Bone marrow (tissue), 2 donors: ENCODE results near the gene PCDHAC1.
"Not testable (repeated sequence)": the region's sequence is repeated elsewhere in the genome, so short reads cannot be mapped to it uniquely, and the experiment has no call there.

Experiments used
- DNase-seq, 2 donors: peaks; one replicate each; lab custom pipeline; 2025; lab: John Stamatoyannopoulos, UW

PCDHAC1 gene

GRCh38 chr5:140925806-140926442, at the start of gene PCDHAC1:
PCDHAC1 (plus strand) TSS chr5:140926299; CDS start chr5:140926893, 594 bp downstream.
- DNase-seq: no peak

GRCh38 chr5:140876541-140877261, 49.4 kb upstream of the PCDHAC1 start:
- DNase-seq: not testable (repeated sequence)

DNA sequence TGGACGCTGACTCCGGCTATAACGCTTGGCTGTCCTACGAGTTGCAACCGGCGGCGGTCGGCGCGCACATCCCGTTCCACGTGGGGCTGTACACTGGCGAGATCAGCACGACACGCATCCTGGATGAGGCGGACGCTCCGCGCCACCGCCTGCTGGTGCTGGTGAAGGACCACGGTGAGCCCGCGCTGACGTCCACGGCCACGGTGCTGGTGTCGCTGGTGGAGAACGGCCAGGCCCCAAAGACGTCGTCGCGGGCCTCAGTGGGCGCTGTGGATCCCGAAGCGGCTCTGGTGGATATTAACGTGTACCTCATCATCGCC, 48.9 kb upstream of the PCDHAC1 start:
- DNase-seq: no peak

DNA sequence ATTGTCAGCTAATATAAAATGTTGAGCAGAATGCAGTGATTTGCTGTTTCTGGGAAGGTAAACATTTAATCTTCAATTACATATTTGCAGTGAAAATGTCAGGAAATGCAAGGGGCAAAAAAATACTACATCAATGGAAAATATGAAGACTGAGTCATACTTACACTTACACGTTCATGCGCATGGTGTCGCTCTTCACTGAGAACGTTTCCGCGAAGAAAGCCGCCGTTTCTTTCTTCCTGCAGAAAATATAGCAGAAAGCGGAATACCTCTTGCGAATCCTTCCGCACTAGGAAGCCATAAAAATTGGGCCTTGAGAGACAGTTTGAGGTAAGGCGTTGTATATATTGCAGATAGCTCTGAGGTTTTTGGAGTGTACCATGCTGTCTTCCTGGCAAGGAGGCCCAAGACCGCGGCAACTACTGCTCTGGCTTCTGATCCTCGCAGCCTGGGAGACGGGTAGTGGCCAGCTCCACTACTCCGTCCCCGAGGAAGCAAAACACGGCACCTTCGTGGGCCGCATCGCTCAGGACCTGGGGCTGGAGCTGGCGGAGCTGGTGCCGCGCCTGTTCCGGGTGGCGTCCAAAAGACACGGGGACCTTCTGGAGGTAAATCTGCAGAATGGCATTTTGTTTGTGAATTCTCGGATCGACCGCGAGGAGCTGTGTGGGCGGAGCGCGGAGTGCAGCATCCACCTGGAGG, 44.1 kb upstream of the PCDHAC1 start, which contains the start of gene PCDHA13:
PCDHA13 (plus strand) TSS at position 236 of the 702 bp plus-strand sequence; CDS start at position 381, 145 bp downstream.
- no peak for DNase-seq

DNA sequence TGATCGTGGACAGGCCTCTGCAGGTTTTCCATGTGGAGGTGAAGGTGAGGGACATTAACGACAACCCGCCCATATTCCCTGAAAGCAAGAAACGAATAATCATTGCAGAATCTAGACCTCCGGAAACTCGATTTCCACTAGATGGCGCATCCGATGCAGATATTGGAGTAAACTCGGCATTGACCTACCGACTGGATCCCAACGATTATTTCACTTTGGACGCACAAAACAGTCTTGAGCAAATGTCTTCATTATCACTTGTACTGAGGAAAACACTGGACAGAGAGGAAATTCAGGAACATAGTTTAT, 43.6 kb upstream of the PCDHAC1 start:
- no peak for DNase-seq

GRCh38 chr5:140883373-140883772, 42.7 kb upstream of the PCDHAC1 start:
- no peak for DNase-seq

- DNase-seq: no peak
These were observed 42.0 kb upstream of the PCDHAC1 start for GRCh38 chr5:140883927-140884697.

DNA sequence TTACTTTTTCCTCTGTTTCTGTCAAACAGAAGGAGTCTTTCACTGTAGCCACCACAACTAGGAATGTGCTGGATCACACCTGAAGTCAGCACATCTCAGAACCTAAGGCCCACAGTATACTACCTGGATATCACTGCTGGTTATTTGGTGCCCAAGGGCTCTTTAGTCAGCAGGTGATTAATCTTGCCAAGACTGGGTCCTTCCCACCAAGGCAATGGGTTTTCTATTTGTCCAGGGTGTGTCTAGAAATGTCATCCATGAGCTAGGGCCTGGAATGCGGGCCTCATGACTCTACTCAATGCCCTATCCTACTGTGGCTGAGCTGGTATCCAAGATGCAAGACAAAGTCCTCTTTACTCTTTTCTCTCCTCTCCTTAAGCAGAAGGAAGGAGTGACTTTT, 9.8 kb upstream of the PCDHAC1 start:
- no peak for DNase-seq

DNA sequence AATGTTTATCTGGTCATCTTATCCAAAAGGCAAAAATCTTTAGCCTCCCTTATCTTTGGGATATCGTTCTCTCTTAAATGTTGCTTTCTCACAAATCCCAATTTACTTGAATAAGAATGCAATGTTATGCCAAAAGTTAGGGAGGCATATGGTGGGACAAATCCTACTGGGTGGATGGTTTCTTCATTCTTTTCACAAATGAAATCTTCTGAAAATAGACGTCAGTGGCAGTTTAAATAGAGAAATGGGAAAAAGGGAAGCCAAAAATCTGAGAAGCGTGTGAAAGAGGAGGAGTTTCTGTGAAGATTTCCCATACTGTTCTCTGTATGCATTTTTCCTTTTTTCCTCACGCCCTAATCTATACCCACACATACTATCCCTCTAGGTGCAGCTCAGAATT, 2.5 kb upstream of the PCDHAC1 start:
- no peak for DNase-seq

DNA sequence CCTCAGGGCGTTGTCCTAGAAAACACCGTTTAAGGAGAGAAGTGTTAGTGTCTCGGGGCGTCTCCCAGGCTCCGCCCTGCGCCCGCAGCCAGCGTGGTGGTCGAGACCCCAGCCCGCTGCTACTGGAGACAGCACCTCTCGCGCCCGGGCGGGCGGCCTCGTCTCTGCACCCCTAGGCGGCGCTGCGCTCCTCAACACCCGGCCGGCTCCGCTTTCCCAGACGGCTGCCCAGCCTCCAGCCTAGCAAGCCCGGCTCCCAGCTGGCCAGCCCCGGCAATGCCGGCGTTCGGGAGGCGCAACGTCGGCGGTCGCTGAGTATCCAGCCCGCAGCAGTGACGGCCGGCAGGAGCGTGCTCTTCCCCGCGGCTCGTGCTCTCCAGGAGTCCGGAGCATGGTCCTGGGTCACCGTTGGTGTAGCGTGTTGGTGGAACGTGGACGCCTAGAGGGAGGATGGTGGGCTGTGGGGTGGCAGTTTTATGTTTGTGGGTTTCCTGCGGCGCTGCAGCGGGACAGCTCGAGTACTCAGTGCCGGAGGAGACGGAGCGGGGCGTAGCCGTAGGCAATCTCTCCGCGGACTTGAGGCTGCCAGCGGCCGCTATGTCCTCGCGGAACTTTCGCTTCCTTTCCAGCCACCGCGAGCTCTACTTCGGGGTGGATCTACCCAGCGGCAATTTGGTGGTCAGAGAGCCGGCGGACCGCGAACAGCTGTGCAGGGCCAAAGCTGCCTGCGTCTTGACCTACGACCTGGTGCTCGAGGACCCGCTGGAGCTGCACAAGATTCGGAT, 536 bp downstream of the PCDHAC1 start:
- DNase-seq: no peak

- no peak for DNase-seq
These were observed 1.1 kb downstream of the PCDHAC1 start for GRCh38 chr5:140927228-140927573.

DNA sequence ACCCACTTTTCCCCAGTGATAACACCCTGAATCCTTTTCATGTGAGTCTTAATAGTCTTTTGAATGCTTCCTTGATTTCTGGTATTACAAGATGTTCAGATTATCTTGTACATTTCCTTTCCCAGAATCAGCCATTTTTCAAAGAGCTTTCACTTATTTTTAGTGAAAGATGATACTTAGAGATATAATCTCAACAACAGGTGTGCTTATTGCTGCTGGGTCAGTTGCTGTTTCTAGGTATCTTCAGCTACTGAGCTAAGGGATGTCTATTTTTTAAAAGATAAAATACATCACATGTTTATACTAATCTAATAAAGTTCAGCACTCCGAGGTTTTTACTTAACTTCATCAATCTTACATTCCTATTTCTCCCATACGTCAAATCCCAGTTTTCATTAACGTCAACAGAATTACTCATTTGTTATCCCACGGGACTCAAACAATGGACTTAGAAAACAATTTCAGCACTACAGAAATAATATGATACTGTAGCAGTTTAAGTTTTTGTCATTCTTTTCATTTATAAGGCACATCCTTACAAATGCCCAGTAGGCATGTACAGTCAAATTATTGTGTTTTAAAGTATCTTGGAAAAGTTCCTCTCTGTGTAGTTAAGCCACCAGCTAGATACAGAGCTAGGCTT, 9.0 kb downstream of the PCDHAC1 start:
- no peak for DNase-seq

GRCh38 chr5:140946578-140946977, 20.5 kb downstream of the PCDHAC1 start:
- no peak for DNase-seq

- no peak for DNase-seq
These were observed 25.5 kb downstream of the PCDHAC1 start for GRCh38 chr5:140951636-140952035.

DNA sequence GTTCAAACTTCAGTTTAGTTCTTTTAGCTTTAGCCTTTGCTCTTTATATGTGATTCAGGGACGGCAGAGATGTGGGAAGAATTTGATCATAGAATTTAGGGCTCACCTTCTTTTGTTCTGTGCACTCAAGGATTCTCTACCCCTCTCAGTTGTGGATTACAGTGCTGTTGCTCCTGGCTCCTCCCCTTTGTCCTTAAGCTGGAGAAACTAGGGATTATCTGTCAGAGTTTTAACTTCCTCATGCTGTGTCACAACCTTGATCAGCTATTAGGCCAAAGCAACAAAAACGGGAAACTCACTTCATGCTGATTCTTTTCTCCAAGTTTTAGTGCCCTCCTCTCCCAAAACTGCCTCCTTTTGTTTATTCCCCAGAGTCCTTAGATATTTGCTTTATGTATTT, 27.1 kb downstream of the PCDHAC1 start:
- no peak for DNase-seq

- DNase-seq: no peak
These were observed 36.1 kb downstream of the PCDHAC1 start for GRCh38 chr5:140962190-140962589.

- DNase-seq: no peak
These were observed 38.3 kb downstream of the PCDHAC1 start for GRCh38 chr5:140964356-140964755.

GRCh38 chr5:140965905-140966292, 39.8 kb downstream of the PCDHAC1 start:
- DNase-seq: no peak

DNA sequence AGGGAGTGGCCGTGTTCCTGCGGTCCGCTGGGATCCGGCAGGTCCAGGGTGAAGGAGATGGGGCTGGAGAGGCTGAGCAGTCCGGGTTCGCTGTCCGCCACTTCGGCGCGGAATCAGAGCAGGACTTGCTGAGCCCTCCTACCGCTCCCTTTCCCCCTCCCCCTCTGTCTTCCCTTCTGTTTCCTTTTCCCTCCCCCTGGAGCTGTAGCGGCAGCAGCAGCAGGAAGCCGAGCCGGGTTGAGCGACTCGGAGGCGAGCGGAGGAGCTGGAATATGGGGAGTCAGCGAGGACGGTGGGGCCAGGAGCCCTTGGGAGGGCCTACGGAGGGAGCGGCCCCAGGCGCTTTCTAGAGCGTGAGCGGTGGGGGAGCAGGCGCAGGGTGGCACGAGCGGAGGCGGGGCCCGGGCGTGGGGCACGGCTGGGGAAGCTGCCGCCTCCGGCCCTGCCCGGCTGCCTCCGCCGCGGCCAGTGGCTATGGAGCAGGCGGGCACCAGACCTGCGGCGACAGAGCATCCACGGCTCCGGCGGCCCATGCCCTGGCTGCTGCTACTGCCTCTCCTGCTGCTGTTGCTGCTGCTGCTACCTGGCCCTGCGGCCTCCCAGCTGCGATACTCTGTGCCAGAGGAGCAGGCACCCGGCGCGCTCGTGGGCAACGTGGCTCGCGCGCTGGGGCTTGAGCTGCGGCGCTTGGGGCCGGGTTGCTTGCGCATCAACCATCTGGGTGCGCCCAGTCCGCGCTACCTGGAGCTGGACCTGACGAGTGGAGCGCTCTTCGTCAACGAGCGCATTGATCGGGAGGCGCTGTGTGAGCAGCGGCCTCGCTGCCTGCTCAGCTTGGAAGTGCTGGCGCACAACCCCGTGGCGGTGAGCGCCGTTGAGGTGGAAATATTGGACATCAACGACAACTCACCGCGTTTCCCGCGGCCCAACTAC, 40.5 kb downstream of the PCDHAC1 start, which contains the start of gene PCDHAC2:
PCDHAC2 (plus strand) TSS at position 184 of the 933 bp plus-strand sequence; CDS start at position 475, 291 bp downstream.
- DNase-seq: no peak
